Measurements from ENCODE around the gene RPN1. TPM values are rescaled to one million over a fixed set of nuclear protein-coding genes. Genes with fewer than 3 reads are reported as not detected.

RPN1 gene
- total and polyA plus RNA-seq, 11 donors: 55.4 to 290 (median 119) TPM

DNA sequence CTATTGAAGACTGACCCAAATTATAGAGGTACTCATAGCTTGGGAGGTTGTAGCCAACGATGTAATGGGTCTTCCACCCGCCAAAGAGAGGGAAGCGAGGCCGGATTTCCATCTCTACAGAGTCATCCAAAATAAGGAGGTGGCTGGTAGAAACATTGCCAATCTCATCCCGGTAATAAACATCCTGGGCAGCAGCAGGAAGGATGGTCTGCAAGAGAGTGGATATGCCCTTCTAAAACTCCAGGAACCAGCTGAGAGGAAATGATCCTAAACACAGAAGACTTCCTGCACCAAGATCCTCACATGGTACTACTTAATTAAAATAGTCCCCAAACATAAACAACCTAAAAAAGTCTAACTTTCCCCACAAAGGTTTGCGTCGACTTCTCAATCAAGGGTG lies 20.7 kb downstream of the RPN1 start:
- peak in 1 of 4 donors; percentile 7 for ATAC-seq
- Histone ChIP-seq H3K9me3 (no peaks in the 10 kb centered on the region), H3K27ac (no peak overlapping the region), H3K4me3 (no peak overlapping the region), H3K4me1 (peaks cover 0 to 11% (median 4%) of the 10 kb centered on the region in 12 donors), H3K36me3 (peaks cover 2 to 100% (median 94%) of the 10 kb centered on the region in 9 donors), H3K27me3 (no peaks in the 10 kb centered on the region)
- 67 to 75% (median 69%) methylated on average over 7 of the region's 7 CpGs for WGBS, 4 donors
- DNase-seq: no peak
- no peak for TF ChIP-seq CTCF (IDR thresholded peaks at IDR 0.05)
- no peak for TF ChIP-seq POLR2A (IDR thresholded peaks at IDR 0.05)
- intact Hi-C loops (cut with DNase I): no loop called here

GRCh38 chr3:128625409-128625945 lies 25.1 kb downstream of the RPN1 start:
- peak overlapping the region in 1 of 12 donors; percentile 17 for H3K27ac ChIP-seq
- H3K27me3 ChIP-seq: no peaks in the 10 kb centered on the region
- intact Hi-C loops (cut with DNase I): no loop called here
- DNase-seq (no peak), ATAC-seq (no peak)
- H3K36me3 ChIP-seq: peaks cover 2 to 100% (median 95%) of the 10 kb centered on the region in 9 donors
- no peaks in the 10 kb centered on the region for H3K9me3 ChIP-seq
- H3K4me3 ChIP-seq: no peak overlapping the region
- TF ChIP-seq CTCF (IDR thresholded peaks at IDR 0.05): no peak
- peaks cover 0 to 28% (median 11%) of the 10 kb centered on the region in 12 donors for H3K4me1 ChIP-seq
- 91 to 93% (median 93%) methylated on average over 11 of the region's 11 CpGs for WGBS, 4 donors

DNA sequence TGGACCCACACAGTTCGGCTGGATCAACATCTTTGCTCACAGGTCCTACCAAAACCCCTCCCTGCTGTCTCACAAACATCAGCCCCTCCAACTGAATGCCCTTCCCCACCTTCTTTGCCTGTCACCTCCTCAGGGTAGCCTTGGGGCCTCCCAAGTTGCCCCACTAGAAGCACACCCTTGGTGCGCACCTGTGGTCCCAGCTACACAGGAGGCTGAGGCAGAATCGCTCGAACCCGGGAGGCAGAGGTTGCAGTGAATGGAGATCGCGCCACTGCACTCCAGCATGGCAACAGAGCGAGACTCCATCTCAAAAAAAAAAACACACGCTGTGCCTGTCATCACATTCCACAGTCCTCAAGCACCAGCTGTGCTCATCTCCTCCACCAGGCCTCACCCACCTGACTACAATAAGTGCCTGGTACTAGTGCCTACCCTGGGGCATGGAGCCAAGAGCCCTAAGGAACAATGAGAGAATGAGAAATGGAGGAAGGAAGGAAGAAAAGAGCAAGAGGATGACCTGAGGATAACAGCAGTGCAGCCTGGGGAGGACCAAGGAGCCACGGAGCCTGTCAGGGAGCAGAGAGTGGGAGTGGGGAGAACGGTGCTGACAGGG lies 26.0 kb downstream of the RPN1 start:
- intact Hi-C loops (cut with DNase I): no loop called here
- no peaks in the 10 kb centered on the region for H3K9me3 ChIP-seq
- H3K4me1 ChIP-seq: peaks cover 0 to 35% (median 12%) of the 10 kb centered on the region in 12 donors
- peak in 3 of 4 donors; percentile 21 to 51 (median 21) for ATAC-seq
- H3K36me3 ChIP-seq: peaks cover 0 to 100% (median 95%) of the 10 kb centered on the region in 9 donors
- WGBS, 4 donors: 53 to 70% (median 65%) methylated on average over 6 to 11 of the region's 11 CpGs
- no peak overlapping the region for H3K4me3 ChIP-seq
- TF ChIP-seq CTCF (IDR thresholded peaks at IDR 0.05) (no peak), POLR2A (IDR thresholded peaks at IDR 0.05) (no peak)
- H3K27ac ChIP-seq: peak overlapping the region in 5 of 12 donors; percentile 2 to 66 (median 17)
- DNase-seq: no peak
- no peaks in the 10 kb centered on the region for H3K27me3 ChIP-seq

- Histone ChIP-seq H3K27me3 (no peaks in the 10 kb centered on the region), H3K4me1 (peaks cover 0 to 43% (median 20%) of the 10 kb centered on the region in 12 donors), H3K27ac (peak overlapping the region in 8 of 12 donors; percentile 10 to 67 (median 64)), H3K9me3 (no peaks in the 10 kb centered on the region), H3K4me3 (no peak overlapping the region), H3K36me3 (peaks cover 0 to 100% (median 92%) of the 10 kb centered on the region in 9 donors)
- ATAC-seq (peak; percentile 21 to 33 (median 28)), DNase-seq (no peak)
- 48 to 63% (median 52%) methylated on average over 7 of the region's 7 CpGs for WGBS, 4 donors
- intact Hi-C loops (cut with DNase I): no loop called here
- TF ChIP-seq POLR2A (IDR thresholded peaks at IDR 0.05) (no peak), CTCF (IDR thresholded peaks at IDR 0.05) (no peak)
Measured at GRCh38 chr3:128623762-128624176, 26.8 kb downstream of the RPN1 start.

All from heart left ventricle (tissue), 16 donors.